Stimulated activated CD4-positive, alpha-beta T cell treated with anti-CD3 and anti-CD28 coated beads, TNF-alpha, amount 100 ng/mL, for 24 hours (primary cell): ENCODE measurements around the gene ATP5ME.
"Not testable (repeated sequence)": the region's sequence is repeated elsewhere in the genome, so short reads cannot be mapped to it uniquely, and the experiment has no call there.

Source experiments
- DNase-seq, 3 experiments: peaks; one replicate each; pipeline ENCODE4 v3.0.0-alpha.2; 2020; ENCODE audit warnings: low read depth in 3 of 3

The ATP5ME gene

GRCh38 chr4:705278-706082 is 31.4 kb upstream of the ATP5ME start, which contains the start of gene PCGF3:
PCGF3 (plus strand) TSS chr4:705832; CDS start chr4:733681, 27,849 bp downstream.
- DNase-seq = peak; percentile 94 to 97 (median 94)

GRCh38 chr4:704971-705277 is 30.8 kb upstream of the ATP5ME start:
- no peak for DNase-seq

GRCh38 chr4:704198-704891 is 30.3 kb upstream of the ATP5ME start:
- no peak for DNase-seq

DNA sequence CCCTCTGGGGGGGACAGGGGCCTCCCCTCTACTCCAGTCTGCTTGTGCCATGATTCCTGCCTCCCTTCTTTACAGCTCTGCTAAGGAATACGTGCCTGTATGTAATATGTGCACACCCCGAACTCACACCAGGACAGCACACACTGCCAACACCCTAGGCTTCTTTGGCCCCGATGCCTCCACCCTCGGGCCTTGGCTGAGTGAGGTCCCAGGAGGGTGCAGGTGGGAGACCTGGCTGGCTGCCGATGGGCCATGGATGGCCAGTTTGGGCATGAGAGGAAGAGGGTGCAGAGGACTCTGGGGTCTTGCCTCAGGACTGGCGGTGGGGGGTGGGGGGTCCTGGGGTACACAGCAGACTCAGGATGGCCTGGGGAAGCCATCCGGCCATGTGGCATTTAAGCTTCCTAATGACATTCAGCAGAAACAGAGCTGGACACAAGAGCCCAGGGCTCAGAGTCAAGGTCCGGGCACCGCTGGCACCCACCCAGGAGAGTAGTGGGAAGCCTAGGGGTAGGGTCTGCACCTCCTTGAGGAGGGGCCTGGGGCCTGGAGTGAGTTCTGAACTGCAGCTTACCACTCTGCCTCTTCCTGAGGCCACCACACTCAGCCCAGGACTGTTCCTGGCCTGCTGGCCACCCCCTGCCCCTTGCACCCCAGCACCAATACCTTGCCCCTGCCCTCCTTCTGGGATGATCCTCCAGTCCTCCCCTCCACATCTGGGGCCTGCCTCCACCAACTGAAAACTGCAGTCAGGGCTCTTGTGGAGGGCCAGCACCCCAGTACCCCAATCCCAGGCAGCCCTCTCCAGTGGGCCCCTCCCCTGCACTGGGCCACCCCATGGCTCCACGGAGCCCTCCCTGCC is 29.5 kb upstream of the ATP5ME start:
- no peak for DNase-seq

- no peak for DNase-seq
Observed at GRCh38 chr4:702618-703048, 28.6 kb upstream of the ATP5ME start.

GRCh38 chr4:700587-701264 is 26.6 kb upstream of the ATP5ME start:
- DNase-seq = no peak

GRCh38 chr4:699816-700580 is 25.9 kb upstream of the ATP5ME start:
- no peak for DNase-seq

- not testable (repeated sequence) for DNase-seq
Observed at GRCh38 chr4:694341-694940, 20.4 kb upstream of the ATP5ME start.

DNA sequence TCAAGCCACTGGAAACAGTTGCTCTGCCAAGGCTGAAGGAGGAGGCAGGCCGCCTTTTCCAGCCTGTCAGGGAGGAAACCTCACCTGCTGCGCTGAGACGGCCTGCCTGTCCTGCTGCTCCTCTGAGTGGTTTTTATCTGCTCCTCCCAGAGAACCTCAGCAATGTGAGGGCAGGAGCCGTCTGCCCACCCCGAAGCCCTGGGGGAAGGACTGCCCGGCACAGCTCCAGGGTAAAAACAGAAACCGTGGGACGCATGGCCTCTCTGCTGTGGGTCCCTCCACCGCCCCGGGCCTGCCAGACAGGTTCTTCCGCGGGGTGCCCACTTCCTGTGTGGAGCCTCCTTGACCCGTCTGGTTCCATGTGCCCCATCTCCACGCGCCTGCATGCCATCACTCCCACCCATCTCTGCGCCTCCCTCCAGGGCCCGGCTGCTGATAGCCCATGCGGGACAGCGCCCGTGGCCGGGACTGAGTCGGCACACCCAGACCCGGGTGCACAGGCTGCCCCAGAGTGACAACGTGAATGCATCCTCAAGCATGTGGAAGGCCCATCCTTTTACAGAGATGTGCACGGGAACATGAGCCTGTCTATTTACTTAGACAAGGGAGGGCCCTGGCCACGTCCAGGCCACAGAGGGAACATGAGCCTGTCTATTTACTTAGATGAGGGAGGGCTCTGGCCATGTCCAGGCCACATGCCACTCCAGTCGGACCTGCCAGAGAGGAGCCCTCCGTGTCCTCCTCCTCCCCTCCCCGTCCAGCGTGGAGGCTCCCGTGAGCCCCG is 18.9 kb upstream of the ATP5ME start:
- no peak for DNase-seq

GRCh38 chr4:689723-690122 is 15.6 kb upstream of the ATP5ME start:
- no peak for DNase-seq

DNA sequence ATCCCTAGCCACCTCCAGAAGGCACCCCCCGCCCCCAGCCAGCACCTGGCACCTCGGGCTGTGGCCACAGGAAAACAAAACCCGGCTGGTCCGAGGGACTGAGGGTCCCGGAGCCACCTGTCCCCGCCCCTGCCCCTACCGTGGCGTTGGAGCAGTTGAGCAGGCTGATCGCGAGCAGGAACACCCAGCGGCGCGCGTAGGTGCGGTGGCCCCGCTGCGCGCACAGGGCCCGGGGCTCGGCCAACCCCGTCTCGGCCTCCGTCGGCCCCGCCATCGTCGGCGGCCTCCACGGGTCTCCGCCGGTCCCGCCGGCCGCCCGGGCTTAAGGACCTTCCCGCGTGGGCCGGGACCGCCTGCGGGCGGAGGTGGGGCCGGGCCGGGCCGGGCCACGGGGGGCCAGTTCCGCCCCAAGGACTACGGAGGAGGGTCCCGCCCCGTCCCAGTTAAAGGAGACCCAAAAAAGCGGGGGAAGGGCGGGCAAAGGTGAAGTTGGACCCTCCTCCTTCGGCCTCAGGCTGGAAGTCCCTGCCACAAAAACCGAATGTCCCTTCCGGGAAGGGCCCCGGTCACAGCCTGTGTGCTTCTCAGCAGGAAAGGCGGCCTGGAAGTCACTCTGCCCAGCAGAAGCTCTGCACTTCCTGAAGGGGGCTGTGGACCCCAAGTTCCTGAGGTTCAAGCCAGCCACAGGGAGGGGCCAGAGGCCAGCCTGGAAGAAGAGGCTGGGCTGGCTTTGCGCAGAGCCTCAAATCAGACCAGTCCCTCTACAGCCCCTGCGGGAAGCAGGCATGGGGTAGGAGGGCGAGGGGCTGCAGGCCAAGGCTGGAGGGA is 15.0 kb upstream of the ATP5ME start, which contains the start of gene SLC49A3:
Gene SLC49A3 (minus strand): TSS at position 298 of the 828 bp plus-strand sequence. CDS start 24 bp downstream, at position 274.
- no peak for DNase-seq

DNA sequence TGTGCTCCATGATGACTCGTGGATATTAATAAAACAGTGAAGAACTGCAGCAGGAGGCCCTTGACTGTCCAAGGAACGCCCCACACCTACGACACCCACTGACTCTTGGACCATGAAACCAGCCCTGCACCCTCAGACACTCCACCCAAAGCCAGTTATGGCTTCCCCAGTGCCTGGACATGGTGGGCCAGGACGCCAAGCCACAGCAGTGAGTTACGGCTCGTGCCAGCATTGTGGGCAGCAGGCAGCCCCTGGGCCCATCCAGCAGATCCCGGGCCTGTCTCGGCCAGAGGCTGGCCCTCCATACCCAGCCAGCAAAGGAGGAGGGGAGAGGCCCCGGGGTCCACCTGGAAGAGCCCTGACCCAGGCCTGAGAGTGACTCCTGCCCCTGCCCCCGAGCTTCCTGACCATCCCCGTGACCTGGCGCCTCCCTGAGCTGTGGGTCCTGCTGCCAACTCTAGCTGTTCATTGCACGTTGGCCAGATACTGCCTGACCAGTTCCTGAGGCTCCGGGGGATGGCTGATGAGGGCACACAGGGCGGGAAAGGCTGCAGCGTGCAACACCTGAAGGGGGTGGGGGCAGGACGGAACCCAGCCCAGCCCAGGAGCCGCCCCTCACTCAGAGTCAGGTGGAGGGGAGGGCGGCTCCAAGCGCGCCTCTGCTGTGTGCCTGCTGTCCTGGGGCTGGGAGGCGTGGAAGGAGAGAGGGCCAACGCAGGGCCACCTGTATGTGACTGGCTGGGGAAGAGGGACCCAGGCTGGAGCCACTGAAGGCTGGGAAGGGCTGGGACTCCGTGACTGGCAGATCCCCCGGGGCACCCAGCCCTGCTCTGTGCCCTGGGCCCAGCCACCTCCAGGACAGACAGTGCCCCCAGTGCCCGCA is 14.1 kb upstream of the ATP5ME start:
- DNase-seq = no peak

GRCh38 chr4:687048-687970 is 13.2 kb upstream of the ATP5ME start:
- DNase-seq = no peak

- no peak for DNase-seq
Observed at GRCh38 chr4:686413-687040, 12.5 kb upstream of the ATP5ME start.

DNA sequence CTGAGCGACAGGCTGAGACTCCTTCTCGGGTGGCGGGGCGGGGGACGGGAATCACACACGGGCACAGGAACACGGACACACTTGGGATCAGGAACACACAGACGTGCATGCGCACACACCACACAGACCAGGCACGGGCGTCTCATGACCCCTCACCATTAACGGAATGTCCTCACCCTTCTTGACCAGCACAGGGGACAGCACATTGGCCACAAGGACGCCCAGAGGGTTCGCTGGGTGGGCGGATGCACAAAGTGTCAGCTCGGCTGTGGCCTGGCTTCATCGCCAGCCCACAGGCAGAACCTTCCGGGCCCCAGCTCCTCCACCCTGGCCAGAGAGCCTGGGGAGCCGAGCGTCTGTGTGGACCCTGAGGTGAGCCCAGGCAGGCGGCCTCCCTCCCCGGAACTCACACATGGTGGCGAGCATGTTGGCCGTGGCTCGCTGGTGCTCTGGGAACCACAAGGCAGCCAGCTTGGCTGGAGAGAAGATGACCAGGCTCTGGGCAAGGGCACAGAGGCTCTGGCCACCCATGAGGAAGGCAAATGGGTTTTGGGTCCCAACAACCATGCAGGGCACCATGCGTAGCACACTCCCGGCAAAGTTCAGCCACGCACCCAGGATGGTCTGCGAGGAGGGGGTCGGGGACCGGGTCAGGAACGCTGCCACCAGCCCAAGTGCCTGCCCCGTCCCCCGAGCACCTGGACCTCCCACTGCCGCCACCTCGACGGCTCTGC is 11.8 kb upstream of the ATP5ME start:
- DNase-seq = no peak
